MM.1S (cell line): ENCODE results near the gene LBX2.

Source experiments
- DNase-seq: peaks from one replicate; pipeline ENCODE4 v3.0.0-alpha.2; 2015
- H2AFZ ChIP-seq: fragments of 300-600 bp; sonication (generic); 2 replicates; pipeline ENCODE4 v1.6.0; 2016; ENCODE audit warnings: antibody characterized with exemption, low read length
- H3F3A ChIP-seq: fragments of 300-600 bp; sonication (generic); 2 replicates; pipeline ENCODE4 v1.6.1; 2016; ENCODE audit warnings: mild to moderate bottlenecking, antibody characterized with exemption, low read length, moderate library complexity, mixed read lengths; ENCODE audit not compliant: insufficient read depth
- H3K27ac ChIP-seq: fragments of 300-600 bp; sonication (generic); 2 replicates; pipeline ENCODE4 v1.5.1; 2016; ENCODE audit warnings: mild to moderate bottlenecking, low read length
- H3K27me3 ChIP-seq: fragments of 300-600 bp; sonication (generic); replicated peaks from 2 replicates; pipeline ENCODE4 v1.6.0; 2016; ENCODE audit warnings: low read length; ENCODE audit not compliant: insufficient read depth
- H3K36me3 ChIP-seq: fragments of 300-600 bp; sonication (generic); replicated peaks from 2 replicates; pipeline ENCODE4 v1.6.1; 2016; ENCODE audit warnings: mild to moderate bottlenecking, low read length, mixed read lengths; ENCODE audit not compliant: insufficient read depth
- H3K4me1 ChIP-seq: fragments of 300-600 bp; sonication (generic); 2 replicates; pipeline ENCODE4 v1.6.1; 2016; ENCODE audit warnings: low read length, mixed read lengths
- H3K4me2 ChIP-seq: fragments of 300-600 bp; sonication (generic); 2 replicates; pipeline ENCODE4 v1.6.0; 2016; ENCODE audit warnings: low read depth, low read length
- H3K4me3 ChIP-seq: fragments of 300-600 bp; sonication (generic); 2 replicates; pipeline ENCODE4 v1.5.1; 2016; ENCODE audit warnings: low read length, mixed read lengths
- H3K79me2 ChIP-seq: fragments of 300-600 bp; sonication (generic); 2 replicates; pipeline ENCODE4 v1.6.1; 2016; ENCODE audit warnings: mixed run types, low read length, mixed read lengths
- H3K9ac ChIP-seq: fragments of 300-600 bp; sonication (generic); 2 replicates; pipeline ENCODE4 v1.6.1; 2016; ENCODE audit warnings: low read length, mixed read lengths
- H3K9me2 ChIP-seq: fragments of 300-600 bp; sonication (generic); replicated peaks from 2 replicates; pipeline ENCODE4 v1.6.1; 2016; ENCODE audit warnings: mild to moderate bottlenecking, low read length, mixed read lengths; ENCODE audit not compliant: insufficient read depth
- H3K9me3 ChIP-seq: fragments of 300-600 bp; sonication (generic); replicated peaks from 2 replicates; pipeline ENCODE4 v1.6.1; 2016; ENCODE audit warnings: mild to moderate bottlenecking, low read length, mixed read lengths; ENCODE audit not compliant: insufficient read depth
- H4K20me1 ChIP-seq: fragments of 300-600 bp; sonication (generic); 2 replicates; pipeline ENCODE4 v1.6.1; 2016; ENCODE audit warnings: mild to moderate bottlenecking, low read length, moderate library complexity, mixed read lengths; ENCODE audit not compliant: insufficient read depth
- CTCF ChIP-seq: fragments of 300-600 bp; sonication (generic); IDR thresholded peaks from 2 replicates; pipeline ENCODE4 v1.5.1; 2016; ENCODE audit warnings: antibody characterized with exemption, low read length, mixed read lengths
- EZH2 ChIP-seq: fragments of 300-600 bp; sonication (generic); optimal IDR thresholded peaks from 2 replicates; pipeline ENCODE3; 2017; ENCODE audit warnings: low read depth, mild to moderate bottlenecking, antibody characterized with exemption, low read length, mixed read lengths
- EZH2phosphoT487 ChIP-seq: fragments of 300-600 bp; sonication (generic); IDR thresholded peaks from 2 replicates; pipeline ENCODE4 v1.6.1; 2018; ENCODE audit warnings: antibody characterized with exemption, low read length

Gene LBX2

GRCh38 chr2:74500578-74500946 lies 1.2 kb upstream of the LBX2 start:
- H3K27me3 ChIP-seq: peaks cover 25% of the 10 kb centered on the region
- no peak overlapping the region for H2AFZ ChIP-seq
- H3K9me3 ChIP-seq: no peaks in the 10 kb centered on the region
- no peaks in the 10 kb centered on the region for H3K9me2 ChIP-seq
- H3K4me3 ChIP-seq: no peak overlapping the region
- H3K36me3 ChIP-seq: no peaks in the 10 kb centered on the region
- no peaks in the 10 kb centered on the region for H3K79me2 ChIP-seq
- H3F3A ChIP-seq: 0 out of 2 replicates have a peak, but pooled peaks cover 14% of the 10 kb centered on the region
- DNase-seq: no peak
- peaks cover 6% of the 10 kb centered on the region; the same call in 1 of the 2 replicates for H3K4me1 ChIP-seq
- no peak overlapping the region for H3K9ac ChIP-seq
- H3K4me2 ChIP-seq: no peak overlapping the region
- H4K20me1 ChIP-seq: no peaks in the 10 kb centered on the region
- TF ChIP-seq EZH2: no peak
- TF ChIP-seq EZH2phosphoT487: no peak
- no peak for TF ChIP-seq CTCF
- H3K27ac ChIP-seq: no peak overlapping the region

- no peak for DNase-seq
- Histone ChIP-seq H3K79me2 (no peaks in the 10 kb centered on the region), H2AFZ (no peak overlapping the region), H3K36me3 (no peaks in the 10 kb centered on the region), H3K4me2 (no peak overlapping the region), H3K27me3 (peaks cover 25% of the 10 kb centered on the region), H3K9ac (no peak overlapping the region), H3K4me3 (no peak overlapping the region), H3K4me1 (peaks cover 6% of the 10 kb centered on the region; the same call in 1 of the 2 replicates), H3K9me3 (no peaks in the 10 kb centered on the region), H4K20me1 (no peaks in the 10 kb centered on the region), H3K27ac (no peak overlapping the region), H3K9me2 (no peaks in the 10 kb centered on the region), H3F3A (0 out of 2 replicates have a peak, but pooled peaks cover 13% of the 10 kb centered on the region)
- TF ChIP-seq CTCF: no peak
- no peak for TF ChIP-seq EZH2
- no peak for TF ChIP-seq EZH2phosphoT487
Observed at GRCh38 chr2:74499940-74500577, 656 bp upstream of the LBX2 start.

GRCh38 chr2:74498500-74499266 lies 720 bp downstream of the LBX2 start:
- peaks cover 25% of the 10 kb centered on the region for H3K27me3 ChIP-seq
- no peaks in the 10 kb centered on the region for H3K79me2 ChIP-seq
- no peak for DNase-seq
- no peaks in the 10 kb centered on the region for H4K20me1 ChIP-seq
- no peaks in the 10 kb centered on the region for H3K9me3 ChIP-seq
- 0 out of 2 replicates have a peak, but pooled peaks cover 3% of the 10 kb centered on the region for H3F3A ChIP-seq
- H3K9ac ChIP-seq: no peak overlapping the region
- H3K4me2 ChIP-seq: peak overlapping the region; percentile 71
- H3K4me3 ChIP-seq: peak overlapping the region; percentile 49; the same call in 1 of the 2 replicates
- no peak overlapping the region for H3K27ac ChIP-seq
- H3K4me1 ChIP-seq: peaks cover 5% of the 10 kb centered on the region; the same call in 1 of the 2 replicates
- H2AFZ ChIP-seq: peak overlapping the region; percentile 61
- no peaks in the 10 kb centered on the region for H3K9me2 ChIP-seq
- no peak for TF ChIP-seq CTCF
- TF ChIP-seq EZH2: no peak
- no peak for TF ChIP-seq EZH2phosphoT487
- H3K36me3 ChIP-seq: no peaks in the 10 kb centered on the region
